ENCODE data around the gene ADRB1.

ADRB1 gene

GRCh38 chr10:114043532-114044246 is at the start of gene ADRB1:
Gene ADRB1, plus strand, starts transcription at chr10:114043866. Its CDS starts 267 bp downstream, at chr10:114044133.
- no peak for DNase-seq (ENCODE audit: low read depth in 2 of 2)

GRCh38 chr10:113995201-113995600 is 48.5 kb upstream of the ADRB1 start:
- DNase-seq (ENCODE audit: low read depth in 2 of 2) = no peak

GRCh38 chr10:113997428-113997827 is 46.2 kb upstream of the ADRB1 start:
- DNase-seq (ENCODE audit: low read depth in 2 of 2) = no peak

- no peak for DNase-seq (ENCODE audit: low read depth in 2 of 2)
These were observed 44.1 kb upstream of the ADRB1 start for GRCh38 chr10:113999531-113999930.

GRCh38 chr10:114000457-114001010 is 43.1 kb upstream of the ADRB1 start:
- DNase-seq (ENCODE audit: low read depth in 2 of 2) = no peak

GRCh38 chr10:114002422-114002821 is 41.2 kb upstream of the ADRB1 start:
- no peak for DNase-seq (ENCODE audit: low read depth in 2 of 2)

- no peak for DNase-seq (ENCODE audit: low read depth in 2 of 2)
These were observed 40.3 kb upstream of the ADRB1 start for GRCh38 chr10:114003161-114003941.

- DNase-seq (ENCODE audit: low read depth in 2 of 2) = no peak
These were observed 34.2 kb upstream of the ADRB1 start for GRCh38 chr10:114009281-114009996.

GRCh38 chr10:114010316-114010715 is 33.4 kb upstream of the ADRB1 start:
- no peak for DNase-seq (ENCODE audit: low read depth in 2 of 2)

- no peak for DNase-seq (ENCODE audit: low read depth in 2 of 2)
These were observed 31.0 kb upstream of the ADRB1 start for GRCh38 chr10:114012650-114013049.

GRCh38 chr10:114015708-114016107 is 28.0 kb upstream of the ADRB1 start:
- DNase-seq (ENCODE audit: low read depth in 2 of 2) = no peak

- DNase-seq (ENCODE audit: low read depth in 2 of 2) = no peak
These were observed 26.4 kb upstream of the ADRB1 start for GRCh38 chr10:114017271-114017670.

GRCh38 chr10:114017873-114018272 is 25.8 kb upstream of the ADRB1 start:
- DNase-seq (ENCODE audit: low read depth in 2 of 2) = no peak

- no peak for DNase-seq (ENCODE audit: low read depth in 2 of 2)
These were observed 24.4 kb upstream of the ADRB1 start for GRCh38 chr10:114019226-114019625.

- DNase-seq (ENCODE audit: low read depth in 2 of 2) = no peak
These were observed 22.5 kb upstream of the ADRB1 start for GRCh38 chr10:114021154-114021553.

- no peak for DNase-seq (ENCODE audit: low read depth in 2 of 2)
These were observed 21.7 kb upstream of the ADRB1 start for GRCh38 chr10:114021717-114022680.

- DNase-seq (ENCODE audit: low read depth in 2 of 2) = no peak
These were observed 20.7 kb upstream of the ADRB1 start for GRCh38 chr10:114022766-114023597.

GRCh38 chr10:114024876-114025610 is 18.6 kb upstream of the ADRB1 start:
- no peak for DNase-seq (ENCODE audit: low read depth in 2 of 2)

- no peak for DNase-seq (ENCODE audit: low read depth in 2 of 2)
These were observed 18.0 kb upstream of the ADRB1 start for GRCh38 chr10:114025611-114026130.

All from stimulated activated CD4-positive, alpha-beta T cell treated with anti-CD3 and anti-CD28 coated beads, Interleukin-4, amount 100 ng/mL, for 48 hours (primary cell).